A549 (cell line): Measurements from ENCODE around the gene ITPRIPL1.

Experiments
- BCL3 ChIP-seq: fragments of >200 bp; sonication (Bioruptor Twin); formaldehyde crosslinking; IDR thresholded peaks from 3 replicates; pipeline ENCODE4 v1.6.1; 2016
- EP300 ChIP-seq, 2 experiments: fragments of >200 bp; sonication (Bioruptor Twin); formaldehyde crosslinking; IDR thresholded peaks; 2 replicates in 1 of 2; 3 replicates in 1 of 2; pipeline ENCODE4 v1.6.1; 2016 to 2017
- ESRRA ChIP-seq: fragments of 150-350 bp; IDR thresholded peaks from 2 replicates; pipeline ENCODE4 v1.6.1; 2014; ENCODE audit warnings: mild to moderate bottlenecking, low read length, borderline replicate concordance
- JUN ChIP-seq, 2 experiments: fragments of >200 bp; sonication (Bioruptor Twin); formaldehyde crosslinking; IDR thresholded peaks; 2 replicates in 1 of 2; 3 replicates in 1 of 2; pipeline ENCODE4 v1.6.1; 2016 to 2017
- JUNB ChIP-seq: fragments of >200 bp; sonication (Bioruptor Twin); formaldehyde crosslinking; IDR thresholded peaks from 2 replicates; pipeline ENCODE4 v1.6.1; 2016
- MAFK ChIP-seq: fragments of 450-650 bp; IDR thresholded peaks from 2 replicates; pipeline ENCODE4 v1.6.1; 2014; ENCODE audit not compliant: partially characterized antibody
- NR3C1 ChIP-seq: fragments of >200 bp; sonication (Bioruptor Twin); formaldehyde crosslinking; IDR thresholded peaks from 3 replicates; pipeline ENCODE4 v1.6.1; 2017
- POLR2A ChIP-seq: IDR thresholded peaks from 2 replicates; pipeline ENCODE4 v1.6.1; 2012; ENCODE audit warnings: mild to moderate bottlenecking, low read length
- POLR2AphosphoS2 ChIP-seq: conservative IDR thresholded peaks from 2 replicates; pipeline ENCODE4 v1.6.1; 2012; ENCODE audit warnings: low read length, improper control_type of control experiment, inconsistent platforms
- RFX5 ChIP-seq: fragments of 450-650 bp; IDR thresholded peaks from 2 replicates; pipeline ENCODE4 v1.7.1; 2014; ENCODE audit warnings: antibody characterized with exemption, mild to moderate bottlenecking, moderate library complexity
- TF ChIP-seq, protein P1 (sequence below): fragments of >200 bp; sonication (Bioruptor Twin); formaldehyde crosslinking; IDR thresholded peaks from 3 replicates; pipeline ENCODE4 v1.5.1; 2016

GRCh38 chr2:96361751-96362150 lies 36.6 kb downstream of the ITPRIPL1 start:
- TF ChIP-seq JUNB (no peak), POLR2A (no peak), NR3C1 (no peak), EP300 (IDR thresholded peaks at IDR 0.05) (no peak), ESRRA (no peak), MAFK (no peak), JUN (IDR thresholded peaks at IDR 0.05) (no peak), POLR2AphosphoS2 (no peak), BCL3 (no peak), RFX5 (no peak)
- TF ChIP-seq, protein P1, sequence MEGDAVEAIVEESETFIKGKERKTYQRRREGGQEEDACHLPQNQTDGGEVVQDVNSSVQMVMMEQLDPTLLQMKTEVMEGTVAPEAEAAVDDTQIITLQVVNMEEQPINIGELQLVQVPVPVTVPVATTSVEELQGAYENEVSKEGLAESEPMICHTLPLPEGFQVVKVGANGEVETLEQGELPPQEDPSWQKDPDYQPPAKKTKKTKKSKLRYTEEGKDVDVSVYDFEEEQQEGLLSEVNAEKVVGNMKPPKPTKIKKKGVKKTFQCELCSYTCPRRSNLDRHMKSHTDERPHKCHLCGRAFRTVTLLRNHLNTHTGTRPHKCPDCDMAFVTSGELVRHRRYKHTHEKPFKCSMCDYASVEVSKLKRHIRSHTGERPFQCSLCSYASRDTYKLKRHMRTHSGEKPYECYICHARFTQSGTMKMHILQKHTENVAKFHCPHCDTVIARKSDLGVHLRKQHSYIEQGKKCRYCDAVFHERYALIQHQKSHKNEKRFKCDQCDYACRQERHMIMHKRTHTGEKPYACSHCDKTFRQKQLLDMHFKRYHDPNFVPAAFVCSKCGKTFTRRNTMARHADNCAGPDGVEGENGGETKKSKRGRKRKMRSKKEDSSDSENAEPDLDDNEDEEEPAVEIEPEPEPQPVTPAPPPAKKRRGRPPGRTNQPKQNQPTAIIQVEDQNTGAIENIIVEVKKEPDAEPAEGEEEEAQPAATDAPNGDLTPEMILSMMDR, result no peak
